ENCODE data around the gene GRIK5.

GRCh38 chr19:41987141-41987860 is 82.7 kb downstream of the GRIK5 start:
- TF ChIP-seq POLR2A (IDR thresholded peaks at IDR 0.05) (no peak), POLR2AphosphoS5 (IDR thresholded peaks at IDR 0.05) (no peak), CTCF (IDR thresholded peaks at IDR 0.05) (no peak)
